ENCODE measurements around the gene SLC66A1. TPM values are rescaled to one million over a fixed set of nuclear protein-coding genes. Genes with fewer than 3 reads are reported as not detected.

Gene SLC66A1
- total and polyA plus RNA-seq, 5 donors from 2014 or later: 3.2 to 8.7 (median 5.2) TPM

Other genes with a start within 250 kb of the SLC66A1 start
- 173 TPM for gene UBR4, start 102.1 kb upstream of the SLC66A1 start, total RNA-seq
- 10 to 100 TPM in 3 of 4 donors, 1 to 10 TPM in 1; 9.9 to 17.2 (median 12.2) TPM for gene UBR4, start 102.1 kb upstream of the SLC66A1 start, polyA plus RNA-seq
- 28.4 TPM for gene EMC1, start 60.8 kb upstream of the SLC66A1 start, total RNA-seq
- 10 to 100 TPM; 17.3 to 23.5 (median 19.0) TPM for gene EMC1, start 60.8 kb upstream of the SLC66A1 start, polyA plus RNA-seq
- gene MRTO4, start 60.5 kb upstream of the SLC66A1 start, total RNA-seq: 9.9 TPM
- 10 to 100 TPM; 20.1 to 22.4 (median 20.9) TPM for gene MRTO4, start 60.5 kb upstream of the SLC66A1 start, polyA plus RNA-seq
- gene AKR7A3, start 23.6 kb upstream of the SLC66A1 start, total RNA-seq: 0.99 TPM
- under 1 TPM in 1 of 4 donors, not detected in 3; 0.25 TPM for gene AKR7A3, start 23.6 kb upstream of the SLC66A1 start, polyA plus RNA-seq
- 20.5 TPM for gene AKR7A2, start 182 bp upstream of the SLC66A1 start, total RNA-seq
- gene AKR7A2, start 182 bp upstream of the SLC66A1 start, polyA plus RNA-seq: 100 to 1,000 TPM; 107 to 133 (median 115) TPM
- 372 TPM for gene CAPZB, start 173.2 kb downstream of the SLC66A1 start, total RNA-seq
- 100 to 1,000 TPM; 384 to 588 (median 518) TPM for gene CAPZB, start 173.2 kb downstream of the SLC66A1 start, polyA plus RNA-seq